Muscle layer of duodenum (tissue), 2 donors: ENCODE results near the gene RNASE4.
"Not testable (repeated sequence)": the region's sequence is repeated elsewhere in the genome, so short reads cannot be mapped to it uniquely, and the experiment has no call there.

Source experiments
- H3K27ac ChIP-seq: one replicate; pipeline ENCODE4 v1.7.0; 2013; ENCODE audit warnings: mild to moderate bottlenecking, low read length
- H3K27me3 ChIP-seq: one replicate; pipeline ENCODE4 v1.7.0; 2013; ENCODE audit warnings: low read depth, mild to moderate bottlenecking, control low read depth, low read length
- H3K36me3 ChIP-seq, 2 donors: one replicate each; pipeline ENCODE4 v1.7.0; 2013; ENCODE audit warnings: low read length in 2 of 2, control low read depth in 1 of 2, mild to moderate bottlenecking in 1 of 2; ENCODE audit not compliant: insufficient read depth in 2 of 2, control insufficient read depth in 1 of 2
- H3K4me1 ChIP-seq, 2 donors: one replicate each; pipeline ENCODE4 v1.7.0; 2013; ENCODE audit warnings: low read length in 2 of 2, mild to moderate bottlenecking in 2 of 2, control low read depth in 1 of 2, moderate library complexity in 1 of 2; ENCODE audit not compliant: insufficient read depth in 2 of 2, control insufficient read depth in 1 of 2
- H3K4me3 ChIP-seq, 2 donors: one replicate each; pipeline ENCODE4 v1.7.0; 2013; ENCODE audit warnings: low read length in 2 of 2, low read depth in 1 of 2, mild to moderate bottlenecking in 1 of 2
- H3K9me3 ChIP-seq, 2 donors: one replicate each; pipeline ENCODE4 v1.7.0; 2013; ENCODE audit warnings: low read length in 2 of 2, control low read depth in 1 of 2, mild to moderate bottlenecking in 1 of 2; ENCODE audit not compliant: control insufficient read depth in 1 of 2
- donor health status: healthy.

The RNASE4 gene

GRCh38 chr14:20730891-20731290 lies 46.5 kb downstream of the RNASE4 start:
- Histone ChIP-seq H3K4me3 (no peak overlapping the region), H3K9me3 (no peaks in the 10 kb centered on the region), H3K27ac (no peak overlapping the region), H3K36me3 (no peaks in the 10 kb centered on the region), H3K27me3 (no peaks in the 10 kb centered on the region), H3K4me1 (peaks cover 0 to 8% of the 10 kb centered on the region in 2 donors)

- no peaks in the 10 kb centered on the region for H3K27me3 ChIP-seq
- no peak overlapping the region for H3K27ac ChIP-seq
- no peaks in the 10 kb centered on the region for H3K9me3 ChIP-seq
- H3K4me3 ChIP-seq, result no peak overlapping the region
- peaks cover 0 to 8% of the 10 kb centered on the region in 2 donors for H3K4me1 ChIP-seq
- H3K36me3 ChIP-seq, result no peaks in the 10 kb centered on the region
Observed at GRCh38 chr14:20732477-20732876, 48.1 kb downstream of the RNASE4 start.

- H3K9me3 ChIP-seq, result no peaks in the 10 kb centered on the region
- no peak overlapping the region for H3K27ac ChIP-seq
- H3K36me3 ChIP-seq, result no peaks in the 10 kb centered on the region
- H3K27me3 ChIP-seq, result no peaks in the 10 kb centered on the region
- H3K4me1 ChIP-seq, result peaks cover 0 to 8% of the 10 kb centered on the region in 2 donors
- no peak overlapping the region for H3K4me3 ChIP-seq
Observed at GRCh38 chr14:20732979-20733635, 48.7 kb downstream of the RNASE4 start.

- no peak overlapping the region for H3K27ac ChIP-seq
- H3K36me3 ChIP-seq, result no peaks in the 10 kb centered on the region
- peaks cover 0 to 8% of the 10 kb centered on the region in 2 donors for H3K4me1 ChIP-seq
- H3K9me3 ChIP-seq, result no peaks in the 10 kb centered on the region
- no peaks in the 10 kb centered on the region for H3K27me3 ChIP-seq
- H3K4me3 ChIP-seq, result no peak overlapping the region
Observed at GRCh38 chr14:20733684-20734429, 49.5 kb downstream of the RNASE4 start.

GRCh38 chr14:20734430-20734806 lies 50.1 kb downstream of the RNASE4 start:
- H3K27me3 ChIP-seq, result no peaks in the 10 kb centered on the region
- peaks cover 0 to 8% of the 10 kb centered on the region in 2 donors for H3K4me1 ChIP-seq
- no peak overlapping the region for H3K27ac ChIP-seq
- H3K4me3 ChIP-seq, result no peak overlapping the region
- H3K36me3 ChIP-seq, result no peaks in the 10 kb centered on the region
- no peaks in the 10 kb centered on the region for H3K9me3 ChIP-seq

- not testable (repeated sequence) for H3K9me3 ChIP-seq, H3K4me1 ChIP-seq
Observed at GRCh38 chr14:20738292-20738691, 53.9 kb downstream of the RNASE4 start.

GRCh38 chr14:20742132-20742531 lies 57.8 kb downstream of the RNASE4 start:
- Histone ChIP-seq H3K9me3 (no peaks in the 10 kb centered on the region), H3K4me3 (no peak overlapping the region), H3K27ac (no peak overlapping the region), H3K36me3 (no peaks in the 10 kb centered on the region), H3K27me3 (no peaks in the 10 kb centered on the region), H3K4me1 (no peaks in the 10 kb centered on the region)

More at GRCh38 chr14:20738292-20738691, 53.9 kb downstream of the RNASE4 start:
- H3K27ac ChIP-seq, H3K27me3 ChIP-seq, H3K36me3 ChIP-seq, H3K4me3 ChIP-seq: not testable (repeated sequence)

- no peaks in the 10 kb centered on the region for H3K36me3 ChIP-seq
- no peak overlapping the region for H3K27ac ChIP-seq
- H3K4me3 ChIP-seq, result no peak overlapping the region
- H3K4me1 ChIP-seq, result no peaks in the 10 kb centered on the region
- H3K9me3 ChIP-seq, result no peaks in the 10 kb centered on the region
- no peaks in the 10 kb centered on the region for H3K27me3 ChIP-seq
Observed at GRCh38 chr14:20743556-20743955, 59.2 kb downstream of the RNASE4 start.

- Histone ChIP-seq H3K4me1 (no peaks in the 10 kb centered on the region), H3K36me3 (no peaks in the 10 kb centered on the region), H3K4me3 (no peak within 1 kb of the TSS), H3K9me3 (no peaks in the 10 kb centered on the region), H3K27ac (no peak within 1 kb of the TSS), H3K27me3 (no peaks in the 10 kb centered on the region)
Observed at GRCh38 chr14:20745571-20746358, 61.4 kb downstream of the RNASE4 start, which contains the start of gene EDDM3A. Gene EDDM3A, plus strand, starts transcription at chr14:20745887. Its CDS starts 1,694 bp downstream, at chr14:20747581.

- H3K27ac ChIP-seq, result no peak overlapping the region
- H3K9me3 ChIP-seq, result peaks cover 0 to under 1% of the 10 kb centered on the region in 2 donors
- no peaks in the 10 kb centered on the region for H3K27me3 ChIP-seq
- H3K36me3 ChIP-seq, result no peaks in the 10 kb centered on the region
- no peak overlapping the region for H3K4me3 ChIP-seq
- no peaks in the 10 kb centered on the region for H3K4me1 ChIP-seq
Observed at GRCh38 chr14:20746566-20746965, 62.2 kb downstream of the RNASE4 start.

- no peak overlapping the region for H3K27ac ChIP-seq
- H3K4me3 ChIP-seq, result no peak overlapping the region
- H3K4me1 ChIP-seq, result no peaks in the 10 kb centered on the region
- H3K36me3 ChIP-seq, result no peaks in the 10 kb centered on the region
- no peaks in the 10 kb centered on the region for H3K27me3 ChIP-seq
- H3K9me3 ChIP-seq, result peaks cover 0 to 15% of the 10 kb centered on the region in 2 donors
Observed at GRCh38 chr14:20748439-20748838, 64.1 kb downstream of the RNASE4 start.
